Putamen (tissue), 1 donor: ENCODE results near the gene SLC29A3.

Source experiments
- DNase-seq: peaks from one replicate; pipeline ENCODE4 v3.0.0-alpha.2; 2016; ENCODE audit warnings: low spot score

The SLC29A3 gene

DNA sequence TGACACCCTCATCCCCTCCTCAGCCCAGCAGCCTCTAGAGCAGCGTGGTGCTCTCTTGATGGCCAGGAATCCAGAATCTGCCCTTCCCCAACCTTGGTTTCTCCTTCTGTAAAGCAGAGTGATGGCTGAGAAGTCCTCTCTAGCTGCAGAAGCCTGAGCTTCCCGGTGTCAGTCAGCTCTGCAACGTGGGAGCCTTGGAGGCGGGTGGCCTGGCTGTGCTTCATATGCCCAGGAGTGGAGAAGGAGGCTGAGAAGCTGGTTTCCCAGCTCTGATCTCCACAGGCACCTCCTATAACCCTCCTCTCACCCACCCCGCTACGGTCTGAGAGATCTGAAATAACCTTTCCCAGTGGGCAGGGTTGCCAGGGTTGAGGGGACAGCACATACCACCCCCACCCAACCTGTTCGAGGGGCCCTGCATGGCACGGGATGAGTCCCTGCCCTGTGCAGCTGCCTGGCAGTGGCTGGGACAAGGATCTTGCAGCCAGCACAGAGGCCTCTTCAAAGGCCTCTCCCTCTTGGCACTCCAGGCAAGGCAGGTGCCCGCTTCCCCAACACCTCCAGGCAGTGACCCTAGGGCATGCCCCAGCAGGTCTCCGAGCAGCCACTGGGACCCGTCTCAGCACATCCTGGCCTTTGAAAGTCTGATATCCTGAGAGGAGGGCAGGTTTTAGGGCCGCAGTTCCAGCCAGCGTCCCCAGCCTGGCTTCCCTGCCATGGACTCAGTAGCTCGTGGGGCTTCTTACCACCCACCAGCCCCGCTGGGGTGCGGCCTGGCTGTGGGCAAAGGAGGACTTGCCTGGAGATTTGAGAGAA lies 18.3 kb upstream of the SLC29A3 start:
- no peak for DNase-seq

DNA sequence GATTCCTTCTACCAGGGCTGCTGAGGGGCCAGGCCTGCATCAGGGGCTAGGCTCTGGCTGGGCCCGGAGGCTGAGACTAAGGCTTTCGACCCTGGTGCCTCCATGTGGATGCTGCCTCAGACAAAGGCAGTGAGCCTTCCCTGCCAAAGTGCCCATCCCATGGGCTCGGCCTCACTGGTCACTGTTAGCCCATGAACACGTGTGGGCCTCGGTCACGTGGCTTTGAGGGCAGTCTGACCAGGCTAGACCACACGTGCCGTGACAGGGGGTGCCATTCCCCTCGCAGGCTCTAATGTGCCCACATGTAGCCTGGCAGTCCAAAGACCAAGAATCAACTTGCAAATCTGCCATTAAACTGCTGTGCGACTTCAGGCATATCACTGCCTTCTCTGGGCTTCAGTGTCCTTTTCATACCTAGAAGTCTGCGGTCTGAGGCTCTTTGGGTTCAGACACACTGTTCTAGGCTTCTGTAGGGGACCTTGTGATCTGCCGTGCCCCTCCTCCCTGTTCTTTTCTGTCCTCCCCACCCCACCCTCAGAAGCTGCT lies 17.6 kb upstream of the SLC29A3 start:
- no peak for DNase-seq

DNA sequence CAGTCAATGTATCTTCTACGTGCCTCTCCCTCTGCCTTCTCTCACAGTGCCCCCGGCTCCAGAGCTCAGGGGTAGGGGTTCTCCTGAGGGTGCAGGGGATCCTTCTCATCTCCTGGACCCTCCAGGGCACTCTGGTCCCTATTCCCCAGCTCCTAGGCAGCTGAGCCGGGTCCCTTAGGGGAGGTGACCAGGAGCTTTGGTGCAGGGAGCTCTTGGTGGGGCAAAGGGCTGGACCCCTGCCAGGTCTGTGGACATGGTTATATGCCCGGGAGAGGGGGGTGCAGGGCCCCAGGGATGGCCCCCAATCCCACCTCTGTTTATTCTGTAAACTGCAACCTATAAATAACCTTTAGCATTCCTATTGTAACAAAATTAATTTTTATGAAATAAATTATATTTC lies 16.6 kb upstream of the SLC29A3 start:
- DNase-seq = no peak

DNA sequence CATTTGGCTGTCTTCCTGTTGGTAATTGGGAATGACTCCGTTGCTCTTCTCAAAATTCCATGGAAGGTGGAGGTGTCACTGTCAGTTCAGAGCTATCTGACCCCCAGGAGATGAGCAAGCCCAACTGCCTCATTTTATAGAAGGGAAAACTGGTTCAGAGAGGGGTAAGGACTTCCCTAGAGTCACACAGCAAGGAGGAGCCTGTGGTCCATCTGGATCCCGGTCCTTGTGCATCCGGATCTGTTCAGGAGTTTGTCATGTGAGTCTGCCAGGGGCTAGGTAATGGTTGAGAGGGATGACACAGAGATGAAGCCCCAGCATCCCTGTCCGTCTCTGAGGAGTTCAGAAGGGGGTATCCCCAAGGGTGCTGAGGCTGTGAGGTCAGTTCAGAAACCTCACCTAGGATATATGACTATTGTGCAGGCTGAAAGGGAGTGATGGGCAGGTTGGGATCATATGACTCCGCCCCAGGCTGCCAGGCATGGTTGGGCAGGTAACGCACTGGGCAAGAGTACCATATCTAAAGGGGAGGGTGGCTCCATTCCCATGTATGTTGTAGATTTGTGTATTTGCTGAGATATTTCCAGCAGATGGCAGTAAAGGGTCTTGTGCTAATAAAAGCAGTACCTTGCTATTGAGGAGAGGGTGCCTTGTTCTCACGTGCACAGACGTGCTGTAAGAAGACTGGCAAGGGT lies 16.0 kb upstream of the SLC29A3 start:
- no peak for DNase-seq

DNA sequence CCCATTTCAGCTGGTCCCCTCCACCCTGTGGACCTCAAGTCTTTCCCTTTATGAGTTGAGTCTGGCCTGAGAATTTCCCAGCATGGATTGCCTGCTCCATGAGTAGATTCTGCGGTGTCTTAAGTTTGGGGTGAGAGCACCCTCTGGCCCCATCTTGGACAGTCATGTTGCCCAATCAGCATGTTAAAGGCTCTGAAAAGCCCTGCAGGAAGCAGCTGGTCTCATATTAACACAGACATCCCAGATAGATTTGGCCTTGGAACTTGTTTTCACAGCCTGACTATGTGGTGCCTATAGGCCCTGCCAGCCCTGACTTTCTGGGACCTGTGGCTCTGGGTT lies 15.5 kb upstream of the SLC29A3 start:
- DNase-seq = no peak

DNA sequence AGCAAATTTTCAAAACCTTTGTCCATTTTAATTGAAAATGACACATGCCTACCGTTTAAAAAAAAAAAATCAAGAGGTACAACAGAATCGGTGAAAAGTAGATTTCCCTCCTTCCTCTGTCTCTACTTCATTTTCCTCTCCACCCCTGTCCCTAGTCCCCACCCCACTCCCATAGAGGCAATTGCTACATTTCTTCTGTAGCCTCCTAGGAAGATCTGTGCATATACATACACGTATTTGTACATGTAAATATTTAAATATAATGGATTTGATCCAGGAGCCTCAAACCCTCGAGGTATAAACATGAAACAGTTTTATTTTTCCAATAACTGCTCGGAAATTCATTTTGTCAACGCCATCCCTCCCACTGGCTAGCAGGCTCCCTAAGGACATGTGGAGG lies 14.1 kb upstream of the SLC29A3 start:
- no peak for DNase-seq

DNA sequence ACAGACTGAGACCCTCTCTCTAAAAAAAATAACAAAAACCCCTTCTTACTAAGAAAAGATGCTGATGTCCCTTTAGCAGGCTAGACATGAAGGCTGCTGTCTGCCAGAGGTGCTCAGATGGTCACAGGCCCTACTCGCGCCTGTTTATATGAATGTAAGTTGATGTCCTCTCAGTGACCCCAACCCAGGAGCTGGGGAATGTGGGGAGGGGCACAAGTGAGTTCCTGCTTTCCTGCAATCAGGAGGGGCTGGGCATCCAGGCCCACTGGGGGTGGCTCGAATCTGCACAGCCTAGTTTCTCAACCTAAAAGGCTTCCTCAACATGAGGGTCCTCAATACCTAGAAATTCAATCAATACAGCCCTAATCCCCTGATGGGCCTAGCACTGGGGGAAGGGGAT lies 12.1 kb upstream of the SLC29A3 start:
- DNase-seq = no peak

DNA sequence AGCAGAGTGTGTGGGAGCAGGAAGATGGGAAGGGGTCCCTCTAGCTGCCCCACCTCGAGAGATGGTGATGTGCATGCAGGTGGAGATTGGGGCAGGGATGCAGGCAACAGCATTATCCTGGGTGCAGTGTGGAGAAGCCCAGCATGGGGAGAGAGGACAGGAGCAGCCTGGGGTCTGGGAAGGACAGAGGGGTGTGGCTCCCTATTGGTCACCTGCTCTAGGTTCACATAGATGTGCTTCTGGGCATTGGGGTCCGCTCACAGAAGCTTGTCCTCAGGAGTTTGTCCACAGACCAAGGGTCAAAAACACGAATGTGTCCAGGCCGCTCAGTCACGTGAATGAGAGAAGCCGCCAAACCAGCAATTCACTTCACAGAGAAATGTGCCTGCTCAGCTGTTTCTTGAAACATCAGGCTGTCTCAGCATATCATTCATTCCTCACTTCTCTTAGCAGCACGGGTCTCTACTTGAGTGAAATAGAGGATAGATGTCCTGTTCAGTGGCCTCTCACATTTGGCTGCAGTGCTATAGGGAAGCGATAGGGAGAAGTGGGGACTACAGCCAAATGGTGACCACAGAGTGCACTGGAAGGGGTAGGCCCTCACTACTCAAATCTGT lies 11.5 kb upstream of the SLC29A3 start:
- DNase-seq = no peak

DNA sequence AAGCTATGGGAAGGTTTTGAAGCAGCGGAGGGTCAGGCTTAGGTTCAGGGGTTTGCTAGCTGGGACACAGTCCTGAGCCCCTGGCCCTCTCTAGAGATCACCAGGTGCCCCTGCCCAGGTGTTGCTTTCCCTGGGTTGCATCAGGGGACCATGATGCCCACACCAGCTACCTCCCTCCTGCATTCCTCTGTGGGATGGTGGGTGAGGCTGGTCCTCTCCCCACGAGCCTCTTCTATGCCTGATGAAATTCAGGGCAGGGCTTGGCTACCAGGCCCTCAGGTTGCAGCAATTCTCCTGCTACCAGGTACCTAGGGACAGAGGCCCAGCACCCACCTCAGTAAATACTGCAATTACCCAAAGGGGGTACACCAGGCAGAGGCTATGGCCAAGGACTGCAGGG lies 10.8 kb upstream of the SLC29A3 start:
- no peak for DNase-seq

DNA sequence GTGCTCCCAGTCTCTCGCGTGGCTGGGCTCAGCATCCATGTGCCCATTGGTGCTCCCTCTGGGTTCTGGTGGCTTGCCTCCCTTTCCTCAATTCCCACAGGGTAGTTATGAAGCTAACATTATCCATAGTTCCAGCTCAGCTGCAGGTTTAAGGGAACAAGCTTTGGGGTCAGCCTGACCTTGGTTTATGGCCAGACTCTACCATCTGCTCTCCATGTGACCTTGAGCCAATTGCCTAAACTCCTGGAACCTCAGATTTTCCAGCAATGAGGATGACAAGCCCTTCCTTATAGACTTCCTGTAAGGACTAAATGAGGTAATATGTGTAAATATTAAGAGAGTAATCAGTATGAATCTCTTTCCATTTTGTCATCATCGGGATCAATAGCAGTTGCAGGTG lies 10.1 kb upstream of the SLC29A3 start:
- DNase-seq = no peak

DNA sequence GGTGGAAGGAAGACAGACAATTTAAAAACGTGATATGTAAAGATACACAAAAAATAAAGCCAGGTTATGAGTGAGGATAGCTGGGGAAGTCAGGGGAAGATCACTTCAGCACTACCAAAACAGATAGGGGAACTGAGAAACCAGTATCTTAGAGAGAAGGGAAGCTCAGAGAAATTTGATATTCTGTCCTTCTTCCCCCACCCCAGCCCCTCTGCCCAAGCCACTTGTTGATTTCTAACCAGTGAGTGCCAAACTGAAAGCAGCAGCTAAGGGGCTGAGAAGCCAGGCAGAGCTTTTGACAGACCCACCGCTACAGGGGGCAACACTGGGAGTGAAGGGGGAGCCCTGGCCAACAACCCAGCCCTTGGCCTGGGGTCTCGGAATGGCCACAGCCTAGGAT lies 9.1 kb upstream of the SLC29A3 start:
- DNase-seq = no peak

DNA sequence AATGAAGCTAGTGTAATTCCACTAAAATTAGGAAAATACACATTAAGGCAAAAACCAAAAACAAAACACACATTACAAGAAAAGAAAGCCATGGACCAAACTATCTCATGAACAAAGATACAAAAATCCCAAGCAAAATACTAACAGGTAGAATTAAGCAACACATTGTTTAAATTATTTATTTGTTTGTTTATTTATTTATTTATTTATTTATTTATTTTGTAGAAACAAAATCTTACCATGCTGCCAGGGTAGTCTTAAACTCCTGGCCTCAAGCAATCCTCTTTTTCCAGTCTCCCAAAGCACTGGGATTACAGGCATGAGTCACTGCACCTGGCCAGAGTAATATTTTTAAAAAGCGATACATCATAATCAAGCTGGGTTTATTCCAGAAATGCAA lies 6.8 kb upstream of the SLC29A3 start:
- no peak for DNase-seq

DNA sequence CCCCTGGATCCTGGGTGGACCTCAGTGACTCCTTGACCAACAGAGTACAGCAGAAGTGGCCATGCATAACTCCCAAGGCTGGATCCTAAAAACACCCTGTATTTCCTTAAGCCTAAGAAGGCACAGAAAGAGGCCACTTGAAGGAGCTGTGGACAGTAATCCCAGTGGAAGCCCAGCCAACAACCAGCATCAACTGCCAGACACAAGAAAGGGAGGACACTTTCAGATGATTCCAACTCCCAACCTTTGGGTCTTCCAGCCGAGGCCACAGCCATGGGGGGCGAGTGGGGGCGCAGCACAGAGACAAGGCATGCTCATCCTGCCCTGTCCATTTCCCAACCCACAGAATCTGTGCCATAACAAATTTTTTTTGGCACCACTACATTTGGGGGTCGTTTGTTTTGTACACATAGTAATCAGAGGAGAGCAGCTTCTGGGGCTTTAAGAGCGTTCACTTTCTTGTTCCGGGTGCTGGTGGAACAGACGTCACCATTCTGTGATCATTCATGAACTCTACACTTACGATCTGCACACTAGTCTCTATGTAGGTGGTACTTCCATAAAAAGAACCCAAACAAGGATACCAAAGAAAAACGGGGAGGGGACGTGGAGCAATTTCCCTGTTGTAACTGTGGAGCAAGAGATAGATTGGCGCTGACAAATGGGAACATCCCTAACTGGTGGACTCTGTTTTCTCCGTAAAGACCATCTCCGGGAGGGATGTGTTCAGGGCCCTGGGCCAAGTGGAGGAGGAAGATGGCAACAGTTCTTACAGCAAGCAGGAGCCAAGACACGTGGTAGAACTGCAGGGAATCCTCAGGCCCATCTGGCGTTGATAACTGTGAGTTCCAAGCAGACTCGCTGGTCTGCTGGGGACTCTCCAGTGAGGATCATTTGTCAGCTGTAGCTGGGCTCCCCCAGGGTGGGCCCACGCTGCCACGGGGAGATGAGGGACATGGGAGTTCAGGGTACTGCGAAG lies 6.0 kb upstream of the SLC29A3 start:
- no peak for DNase-seq

DNA sequence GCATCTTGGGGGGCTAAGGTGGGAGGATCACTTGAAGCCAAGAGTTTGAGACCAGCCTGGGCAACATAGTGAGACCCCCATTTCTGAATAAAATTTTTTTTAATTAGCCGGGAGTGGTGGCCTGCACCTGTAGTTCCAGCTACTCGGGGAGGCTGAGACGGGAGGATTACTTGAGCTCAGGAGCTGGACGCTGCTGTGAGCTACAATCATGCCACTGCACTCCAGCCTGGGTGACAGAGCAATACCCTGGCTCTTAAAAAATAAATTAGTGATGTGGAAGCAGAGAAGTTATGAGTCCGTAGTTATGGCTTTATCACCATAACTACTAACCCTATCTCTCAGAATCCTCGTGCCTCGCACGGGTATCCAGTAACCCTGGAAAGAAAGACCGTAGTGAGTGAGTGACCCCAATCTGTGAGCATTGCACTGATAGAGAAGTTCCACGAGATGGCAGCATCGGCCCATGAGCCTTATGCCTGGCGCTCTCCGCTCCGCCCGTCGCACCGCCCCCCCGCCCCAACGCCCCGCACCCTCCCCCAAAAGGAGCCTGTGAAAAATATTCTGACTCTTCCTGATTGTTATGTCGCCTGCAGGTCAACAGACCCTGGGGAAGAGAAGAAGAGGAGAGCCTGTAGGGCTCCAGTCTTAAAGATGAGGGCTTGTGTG lies 4.9 kb upstream of the SLC29A3 start:
- DNase-seq = no peak

DNA sequence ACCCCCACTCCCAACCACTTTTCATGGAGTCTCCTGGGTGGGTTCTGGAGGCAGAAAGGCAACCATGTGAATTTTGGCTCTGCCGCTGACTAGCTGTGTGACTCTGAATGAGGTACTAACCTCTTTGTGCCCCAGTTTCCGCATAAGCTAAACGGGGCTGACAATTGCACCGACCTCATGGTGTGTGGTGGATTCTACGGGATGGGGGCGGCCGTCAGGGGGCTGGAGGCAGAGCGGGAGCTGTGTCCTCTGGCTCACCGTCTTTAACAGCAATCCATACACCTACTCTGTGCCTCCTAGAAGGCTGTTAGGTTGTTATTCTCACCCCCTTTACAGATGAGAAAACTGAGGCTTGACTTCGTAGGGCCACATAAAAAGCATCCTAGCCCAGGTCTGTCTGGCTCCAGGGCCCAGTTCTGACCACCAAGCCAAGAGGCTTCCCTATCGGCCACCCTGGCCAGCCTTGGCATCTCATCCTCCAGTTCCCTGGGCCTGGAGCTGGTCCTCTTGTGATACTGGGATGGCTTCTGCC lies 4.3 kb upstream of the SLC29A3 start:
- DNase-seq = no peak

DNA sequence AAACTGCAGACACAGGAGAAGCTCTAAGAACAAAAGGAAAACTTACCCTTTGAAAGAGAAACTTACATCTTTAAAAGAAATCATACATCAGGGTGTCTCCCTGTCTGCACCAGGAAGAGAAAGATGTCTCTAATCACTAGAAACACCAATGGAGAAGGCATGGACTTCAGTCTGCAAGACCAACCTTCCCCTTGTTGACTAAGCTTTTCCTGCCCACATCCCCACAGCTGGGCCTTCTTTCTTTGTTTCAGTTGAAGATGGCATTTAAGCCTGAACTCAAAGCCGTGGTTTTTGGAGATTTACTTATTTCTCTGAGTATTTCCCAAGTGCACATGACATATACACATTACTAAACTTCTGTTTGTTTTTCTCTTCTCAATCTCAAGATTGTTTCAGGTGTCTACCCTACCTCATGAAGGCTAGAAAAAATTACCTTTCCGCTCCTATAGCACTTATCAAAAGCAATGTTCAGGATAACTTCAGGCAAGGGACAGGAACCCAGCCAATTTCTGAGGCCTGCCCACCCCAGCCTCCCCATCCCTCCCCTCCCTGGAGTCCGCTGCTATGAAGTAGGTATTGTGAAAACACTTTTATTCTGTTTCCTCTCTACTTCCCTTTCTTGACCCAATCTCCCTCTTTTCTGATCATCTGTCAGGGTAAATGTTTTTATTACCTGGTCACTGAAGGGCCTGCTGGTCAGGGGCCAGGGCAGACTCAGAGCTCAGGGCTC lies 2.8 kb upstream of the SLC29A3 start:
- no peak for DNase-seq

DNA sequence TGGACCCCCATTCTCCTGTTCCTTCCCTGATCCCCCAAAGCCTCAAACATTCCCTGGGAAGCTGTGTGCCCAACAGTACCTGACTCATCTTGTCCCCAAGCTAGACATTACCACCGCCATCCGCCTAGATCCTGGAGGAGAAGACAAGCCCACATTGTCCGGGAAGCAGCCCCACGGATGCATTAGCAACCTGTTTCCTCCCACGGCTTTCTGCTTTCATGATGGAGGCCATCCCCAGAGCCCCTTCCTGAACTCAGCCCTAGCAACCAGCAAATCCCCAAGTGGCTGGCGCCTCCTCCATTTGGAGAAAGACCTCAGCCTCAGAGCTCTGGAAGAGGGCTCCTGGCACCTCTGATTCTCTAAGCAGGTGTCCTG lies 2.3 kb upstream of the SLC29A3 start:
- no peak for DNase-seq

DNA sequence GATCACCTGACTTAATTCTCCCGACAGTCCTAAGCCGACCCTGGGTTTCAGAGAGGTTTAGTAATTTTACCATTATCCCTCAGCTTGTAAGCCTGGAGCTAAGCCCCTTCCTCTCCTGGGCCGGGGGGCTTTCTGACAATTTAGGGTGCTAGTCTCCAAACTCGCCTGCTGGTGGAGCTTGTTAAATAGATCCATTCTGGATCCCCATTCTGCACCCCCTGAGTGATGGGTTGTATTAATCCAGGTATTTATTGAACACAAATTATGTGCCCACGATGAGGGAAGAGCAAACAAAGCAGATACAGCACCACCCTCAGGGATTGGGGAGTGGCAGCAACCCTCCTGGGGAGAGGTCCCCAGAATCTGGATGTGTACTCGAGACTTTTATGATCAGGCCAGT lies 1.3 kb upstream of the SLC29A3 start:
- no peak for DNase-seq

DNA sequence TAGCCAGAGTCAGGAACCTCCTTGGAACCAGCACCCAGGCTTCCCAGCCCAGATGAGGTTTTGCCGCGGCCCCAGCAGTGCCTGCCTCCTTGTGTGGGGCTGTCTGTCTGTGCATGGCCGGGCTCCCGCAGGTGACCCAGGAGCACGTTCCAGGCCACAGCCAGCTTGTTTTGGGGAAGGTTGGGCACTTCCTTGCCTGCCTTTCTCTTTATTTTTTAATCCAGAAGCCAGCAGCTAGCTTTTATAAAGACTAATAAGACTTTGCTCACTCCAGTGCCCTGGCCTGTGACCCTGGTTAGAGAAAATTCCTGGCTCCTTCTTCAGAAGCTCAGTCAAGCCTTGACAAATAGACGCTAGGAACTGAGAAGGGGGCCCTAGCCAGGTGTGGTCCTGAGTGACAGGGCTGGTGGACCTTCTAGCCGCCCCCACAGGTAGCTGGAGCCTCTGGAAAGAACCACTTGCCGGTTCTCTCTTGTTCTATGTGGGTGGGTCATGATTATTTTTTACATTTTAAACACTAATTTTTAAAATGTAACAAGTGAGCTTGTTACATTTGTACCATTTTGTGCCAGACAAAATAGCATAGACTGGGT lies 837 bp downstream of the SLC29A3 start:
- DNase-seq = no peak

DNA sequence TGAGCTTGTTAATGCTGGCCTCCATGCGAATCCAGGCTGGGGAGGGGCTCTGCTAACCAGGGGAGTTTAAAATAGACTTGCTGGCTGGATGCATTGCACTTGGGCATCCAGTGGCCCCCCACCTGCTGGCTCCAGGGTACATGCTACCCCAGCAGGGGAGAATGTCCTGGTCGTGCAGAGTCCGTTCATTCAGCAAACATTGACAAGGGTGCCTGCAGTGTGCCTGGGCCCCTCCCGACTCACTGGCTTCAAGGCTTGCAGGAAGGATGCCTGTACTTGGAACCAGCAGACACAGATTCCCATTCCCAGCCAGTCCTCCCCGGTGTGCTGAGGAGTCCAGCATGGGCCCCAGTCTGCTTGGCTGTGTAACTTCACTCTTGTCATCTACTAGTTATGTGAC lies 1.5 kb downstream of the SLC29A3 start:
- DNase-seq = no peak
